ENCODE data around the gene HBS1L. TPM values are rescaled to one million over a fixed set of nuclear protein-coding genes. Genes with fewer than 3 reads are reported as not detected.

The HBS1L gene
- total and polyA plus RNA-seq, 9 of the 15 experiments (the other 6 are each of a cell fraction or from before 2014, with no cell fraction given), result 101 to 199 (median 145) TPM

- TF ChIP-seq RBFOX2 (IDR thresholded peaks at IDR 0.05; ENCODE audit: low read depth, low read length), result no peak
- no peak for TF ChIP-seq ZNF778 (CRISPR knock-in tag; IDR thresholded peaks at IDR 0.05)
- TF ChIP-seq ADNP (tag; IDR thresholded peaks at IDR 0.05), result no peak
- no peak for TF ChIP-seq DNMT1 (IDR thresholded peaks at IDR 0.05)
- TF ChIP-seq ZNF324 (CRISPR knock-in tag; IDR thresholded peaks at IDR 0.05), result no peak
- TF ChIP-seq SMAD2 (IDR thresholded peaks at IDR 0.05; ENCODE audit: low read depth, low read length), result no peak
- TF ChIP-seq CREB5 (CRISPR knock-in tag; IDR thresholded peaks at IDR 0.05), result no peak
Observed at GRCh38 chr6:134962421-134962820, 92.2 kb downstream of the HBS1L start (continued).

- no peak for DNase-seq (ENCODE audit: extremely low read depth in 1 of 4, low spot score in 3 of 4)
- no TSS peak for BruUV-seq (replicated peaks)
- ATAC-seq, result no peak
Observed at GRCh38 chr6:134961366-134961765, 93.3 kb downstream of the HBS1L start.

More at GRCh38 chr6:134961366-134961765, 93.3 kb downstream of the HBS1L start:
- Histone ChIP-seq H3K4me2 (ENCODE audit: insufficient read depth, low read length) (no peak overlapping the region), H3K9me3 (replicated peaks; ENCODE audit: control insufficient read depth, insufficient read depth, low read depth, low read length) (no peaks in the 10 kb centered on the region), H3K27ac (ENCODE audit: extremely low read depth, low read depth, low read length) (no peak overlapping the region), H3K27me3 (ENCODE audit: control insufficient read depth in 2 of 2, insufficient read depth in 2 of 2, low read length in 2 of 2) (no peaks in the 10 kb centered on the region), H2AFZ (ENCODE audit: low read depth, low read length) (no peak overlapping the region), H3K9ac (ENCODE audit: insufficient read depth in 1 of 2, low read depth in 2 of 2, low read length in 2 of 2) (no peak overlapping the region), H3K36me3 (ENCODE audit: control insufficient read depth, insufficient read depth, low read length) (peaks cover 53% of the 10 kb centered on the region), H3K9me1 (ENCODE audit: control insufficient read depth, insufficient read depth, low read length) (no peaks in the 10 kb centered on the region), H3K79me2 (ENCODE audit: control insufficient read depth, insufficient read depth, low read length) (no peaks in the 10 kb centered on the region), H4K20me1 (replicated peaks; ENCODE audit: control insufficient read depth, insufficient read depth, low read length) (no peaks in the 10 kb centered on the region), H3K4me3 (no peak overlapping the region), H3K4me1 (replicated peaks in 1 of 2; ENCODE audit: control insufficient read depth in 2 of 2, insufficient read depth in 2 of 2, low read length in 2 of 2) (no peaks in the 10 kb centered on the region)
- ChIA-PET CTCF (ENCODE audit: low intra/inter-chr PET ratio) (no interaction called here), POLR2A (no interaction called here)
- peak; percentile 34 for TF ChIP-seq POLR2B (IDR thresholded peaks at IDR 0.05; ENCODE audit: low read depth, partially characterized antibody)
- no peak for TF ChIP-seq TAF1 (IDR thresholded peaks at IDR 0.05; ENCODE audit: control insufficient read depth, extremely low read depth, insufficient read depth, low read length, severe bottlenecking)
- 74% methylated on average over 3 of the region's 3 CpGs for WGBS (ENCODE audit: insufficient coverage, low coverage, missing lambda C conversion rate)
- FAIRE-seq, result no peak
- intact Hi-C loops (cut with micrococcal nuclease), result no loop called here
- in situ Hi-C loops (cut with MboI), result no loop called here
